OCI-LY7 (cell line): Measurements from ENCODE around the gene ACOT9. TPM values are rescaled to one million over a fixed set of nuclear protein-coding genes. Genes with fewer than 3 reads are reported as not detected.
A peak's percentile ranks its signal among the peaks of the same experiment; 100 is the strongest.

Experiments
- BruUV-seq: library from RNA; stranded (reverse); fragments of 400-500 nt; replicated peaks from 2 replicates; lab custom pipeline; 2021; lab: Mats Ljungman, UMichigan
- CTCF ChIA-PET: fragments of 300-600 bp; sonication (Branson Sonifier 250); formaldehyde crosslinking; loops from one replicate; lab custom pipeline; 2022; ENCODE audit warnings: antibody characterized with exemption; ENCODE audit not compliant: unreplicated experiment; lab: Charles Lee
- POLR2A ChIA-PET: fragments of 300-600 bp; sonication (Branson Sonifier 250); formaldehyde crosslinking; loops from one replicate; lab custom pipeline; 2022; ENCODE audit warnings: antibody characterized with exemption; lab: Charles Lee
- DNase-seq: peaks from one replicate; pipeline ENCODE4 v3.0.0-alpha.2; 2015; ENCODE audit warnings: low spot score
- H2AFZ ChIP-seq: fragments of 200-600 bp; sonication (generic), shearing (Covaris generic); 2 replicates; pipeline ENCODE4 v1.6.1; 2014; ENCODE audit warnings: mild to moderate bottlenecking, antibody characterized with exemption, low read length, moderate library complexity
- H3K27ac ChIP-seq: fragments of 200-600 bp; sonication (generic); 2 replicates; pipeline ENCODE4 v1.5.1; 2014; ENCODE audit warnings: mixed run types, low read depth, mild to moderate bottlenecking, moderate library complexity, low read length, inconsistent platforms; ENCODE audit not compliant: poor library complexity, severe bottlenecking
- H3K36me3 ChIP-seq: fragments of 200-600 bp; sonication (generic); 2 replicates; pipeline ENCODE4 v1.6.1; 2014; ENCODE audit warnings: mild to moderate bottlenecking, antibody characterized with exemption, low read length, moderate library complexity, mixed read lengths; ENCODE audit not compliant: insufficient read depth
- H3K4me1 ChIP-seq: fragments of 200-600 bp; sonication (generic); 2 replicates; pipeline ENCODE4 v1.5.1; 2014; ENCODE audit warnings: mild to moderate bottlenecking, low read length; ENCODE audit not compliant: insufficient read depth, poor library complexity, severe bottlenecking
- H3K4me2 ChIP-seq: fragments of 200-600 bp; sonication (generic); 2 replicates; pipeline ENCODE4 v1.6.1; 2014; ENCODE audit warnings: mild to moderate bottlenecking, low read length
- H3K4me3 ChIP-seq: fragments of 200-600 bp; sonication (generic); 2 replicates; pipeline ENCODE4 v1.5.1; 2014; ENCODE audit warnings: mild to moderate bottlenecking, low read depth, low read length; ENCODE audit not compliant: poor library complexity, severe bottlenecking
- H3K79me2 ChIP-seq: fragments of 200-600 bp; sonication (generic); 2 replicates; pipeline ENCODE4 v1.6.1; 2016; ENCODE audit warnings: low read depth, mild to moderate bottlenecking, low read length, moderate library complexity, mixed read lengths; ENCODE audit not compliant: insufficient read depth
- H3K9me2 ChIP-seq: fragments of 200-600 bp; sonication (generic); 2 replicates; pipeline ENCODE4 v1.6.1; 2016; ENCODE audit warnings: mild to moderate bottlenecking, low read length, mixed read lengths; ENCODE audit not compliant: insufficient read depth
- H3K9me3 ChIP-seq: fragments of 200-600 bp; sonication (generic); 2 replicates; pipeline ENCODE4 v1.6.1; 2014; ENCODE audit warnings: mild to moderate bottlenecking, mixed run types, low read length, mixed read lengths
- H4K20me1 ChIP-seq: fragments of 200-600 bp; sonication (generic); 2 replicates; pipeline ENCODE4 v1.6.1; 2014; ENCODE audit warnings: mild to moderate bottlenecking, antibody characterized with exemption, low read length, moderate library complexity, mixed read lengths; ENCODE audit not compliant: insufficient read depth
- EZH2phosphoT487 ChIP-seq: fragments of 200-600 bp; sonication (generic); IDR thresholded peaks from 2 replicates; pipeline ENCODE4 v1.6.1; 2018; ENCODE audit warnings: low read depth, borderline replicate concordance, mild to moderate bottlenecking, mixed run types, antibody characterized with exemption, low read length, moderate library complexity, mixed read lengths
- intact Hi-C: fragments of 100-400 bp; cut with micrococcal nuclease; formaldehyde crosslinking; loops from one replicate; pipeline ENCODE4 v1.10.0; 2022; ENCODE audit not compliant: unreplicated experiment
- total RNA-seq, 2 experiments: library from RNA; depleted of rRNA in 1 of 2; stranded (reverse); fragments of >200 nt in 1 of 2; shearing (Covaris generic) in 1 of 2; gene quantifications; 2 replicates each; pipeline ENCODE4 v1.2.3, GENCODE V29; 2014 to 2022
- TF ChIP-seq, protein P1 (sequence below): fragments of 200-600 bp; sonication (generic); conservative IDR thresholded peaks from 2 replicates; pipeline ENCODE4 v1.5.1; 2014; ENCODE audit warnings: mild to moderate bottlenecking, antibody characterized with exemption, low read length, moderate library complexity, mixed read lengths

Gene ACOT9
- total RNA-seq, 2 experiments from 2014 or later: 1.9 to 10.6 TPM

DNA sequence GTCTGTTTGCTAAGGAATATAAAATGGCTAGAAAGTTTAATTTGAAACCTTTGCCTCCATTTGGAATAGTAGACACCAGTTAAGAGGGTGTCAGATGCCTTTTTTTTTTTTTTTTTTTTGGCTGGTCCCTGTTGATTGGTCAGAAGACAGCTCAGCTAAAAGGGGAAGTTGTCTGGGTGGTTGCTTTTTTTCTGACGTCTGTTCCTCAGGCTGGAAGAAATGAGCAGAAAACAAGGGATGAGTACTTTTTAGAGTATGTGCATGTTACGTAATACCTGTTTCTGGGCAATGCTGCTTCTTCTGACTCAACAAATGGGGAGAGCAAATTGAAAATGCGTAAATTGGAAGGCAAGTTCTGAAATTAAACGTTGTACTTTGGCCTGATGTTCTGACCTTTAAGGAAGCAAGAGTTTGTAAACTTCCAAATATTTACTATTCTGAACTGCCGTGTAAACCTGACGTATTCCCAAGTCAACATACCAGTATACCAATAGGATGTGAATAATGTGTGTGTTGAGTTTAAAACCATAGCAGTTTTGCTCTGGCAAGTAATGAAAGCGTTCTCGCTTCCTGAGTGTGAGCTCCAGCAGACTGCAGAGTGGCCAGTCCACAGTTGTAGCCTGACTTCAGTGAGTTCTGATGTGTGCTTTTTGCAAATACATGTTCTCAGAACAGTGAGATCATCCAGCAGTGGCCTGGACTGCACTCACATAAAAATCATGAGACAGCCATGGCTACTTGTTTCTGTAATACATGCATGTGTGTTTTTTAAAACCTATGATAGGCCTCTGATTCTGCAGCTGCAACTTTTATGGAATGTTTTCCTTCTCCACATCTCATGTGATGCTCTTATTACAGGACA lies 41.6 kb upstream of the ACOT9 start:
- peak overlapping the region; percentile 84 for H3K4me2 ChIP-seq
- peaks cover 17% of the 10 kb centered on the region for H3K36me3 ChIP-seq
- intact Hi-C loops: no loop called here
- H3K9me3 ChIP-seq: no peaks in the 10 kb centered on the region
- BruUV-seq: TSS peak; percentile 80
- H4K20me1 ChIP-seq: no peaks in the 10 kb centered on the region
- H3K27ac ChIP-seq: no peak overlapping the region
- H3K9me2 ChIP-seq: no peaks in the 10 kb centered on the region
- H3K4me1 ChIP-seq: peaks cover 26% of the 10 kb centered on the region
- H3K79me2 ChIP-seq: peaks cover 12% of the 10 kb centered on the region; the same call in 1 of the 2 replicates
- DNase-seq: peak; percentile 63
- peak overlapping the region; percentile 89 for H3K4me3 ChIP-seq
- POLR2A ChIA-PET: interaction anchor here (0.6 to 2.7 kb wide), 3 partner anchors 117 to 306 kb away, joined by 6 to 16 read pairs (median 13); no protein-coding TSS in a partner anchor
- TF ChIP-seq EZH2phosphoT487: no peak
- TF ChIP-seq, protein P1, sequence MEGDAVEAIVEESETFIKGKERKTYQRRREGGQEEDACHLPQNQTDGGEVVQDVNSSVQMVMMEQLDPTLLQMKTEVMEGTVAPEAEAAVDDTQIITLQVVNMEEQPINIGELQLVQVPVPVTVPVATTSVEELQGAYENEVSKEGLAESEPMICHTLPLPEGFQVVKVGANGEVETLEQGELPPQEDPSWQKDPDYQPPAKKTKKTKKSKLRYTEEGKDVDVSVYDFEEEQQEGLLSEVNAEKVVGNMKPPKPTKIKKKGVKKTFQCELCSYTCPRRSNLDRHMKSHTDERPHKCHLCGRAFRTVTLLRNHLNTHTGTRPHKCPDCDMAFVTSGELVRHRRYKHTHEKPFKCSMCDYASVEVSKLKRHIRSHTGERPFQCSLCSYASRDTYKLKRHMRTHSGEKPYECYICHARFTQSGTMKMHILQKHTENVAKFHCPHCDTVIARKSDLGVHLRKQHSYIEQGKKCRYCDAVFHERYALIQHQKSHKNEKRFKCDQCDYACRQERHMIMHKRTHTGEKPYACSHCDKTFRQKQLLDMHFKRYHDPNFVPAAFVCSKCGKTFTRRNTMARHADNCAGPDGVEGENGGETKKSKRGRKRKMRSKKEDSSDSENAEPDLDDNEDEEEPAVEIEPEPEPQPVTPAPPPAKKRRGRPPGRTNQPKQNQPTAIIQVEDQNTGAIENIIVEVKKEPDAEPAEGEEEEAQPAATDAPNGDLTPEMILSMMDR: no peak
- H2AFZ ChIP-seq: peak overlapping the region; percentile 70; the same call in 1 of the 2 replicates
- CTCF ChIA-PET: interaction anchor here (2.6 kb wide), 1 partner anchor 117 kb away, joined by 16 read pairs; no protein-coding TSS in a partner anchor

DNA sequence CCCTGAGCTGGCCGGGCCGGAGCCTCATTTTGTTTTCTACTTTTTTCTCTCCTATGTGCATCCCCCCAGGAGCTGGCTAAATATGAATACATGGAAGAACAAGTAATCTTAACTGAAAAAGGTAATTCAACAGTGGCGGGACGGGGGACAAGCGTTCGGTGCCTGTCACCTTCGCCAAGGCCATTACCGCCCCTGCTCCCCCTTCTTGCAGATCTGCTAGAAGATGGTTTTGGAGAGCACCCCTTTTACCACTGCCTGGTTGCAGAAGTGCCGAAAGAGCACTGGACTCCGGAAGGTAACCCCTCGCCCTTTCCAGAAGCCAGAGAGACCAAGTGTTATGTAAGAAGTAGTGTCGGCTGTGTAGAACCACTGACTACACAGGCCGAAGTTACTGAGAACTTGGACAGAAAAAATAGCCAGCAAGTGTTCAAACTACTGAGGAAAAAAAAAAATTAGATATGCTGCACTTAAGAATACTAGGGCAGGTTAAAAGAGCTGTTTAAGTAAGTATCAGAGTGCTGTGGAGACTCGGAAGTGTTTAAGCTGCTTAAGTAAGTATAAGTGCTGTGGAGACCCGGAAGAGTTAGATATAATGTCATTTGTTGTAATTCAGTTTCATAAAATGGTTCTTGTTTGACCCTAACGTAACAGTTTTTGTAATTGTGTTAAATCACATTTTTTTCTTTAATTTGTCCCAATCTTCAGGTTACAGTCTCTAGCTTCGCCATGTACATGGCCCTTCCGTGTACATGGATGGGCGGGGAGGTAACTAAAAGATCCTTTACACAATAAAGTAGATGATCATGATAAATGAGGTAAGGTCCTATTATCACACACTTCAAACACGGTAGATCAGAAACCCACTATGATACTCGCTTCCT lies 40.8 kb upstream of the ACOT9 start:
- TF ChIP-seq EZH2phosphoT487: no peak
- TF ChIP-seq, protein P1: no peak
- no peaks in the 10 kb centered on the region for H4K20me1 ChIP-seq
- H3K36me3 ChIP-seq: peaks cover 17% of the 10 kb centered on the region
- peak overlapping the region; percentile 70; the same call in 1 of the 2 replicates for H2AFZ ChIP-seq
- ChIA-PET POLR2A (interaction anchor here (0.6 to 2.7 kb wide), 6 partner anchors 47 to 201 kb away, joined by 3 to 16 read pairs (median 5); no protein-coding TSS in a partner anchor), CTCF (interaction anchor here (2.6 kb wide), 1 partner anchor 118 kb away, joined by 16 read pairs; no protein-coding TSS in a partner anchor)
- peaks cover 12% of the 10 kb centered on the region; the same call in 1 of the 2 replicates for H3K79me2 ChIP-seq
- BruUV-seq: no TSS peak
- H3K4me2 ChIP-seq: peak overlapping the region; percentile 84
- peak overlapping the region; percentile 55 for H3K27ac ChIP-seq
- H3K9me2 ChIP-seq: no peaks in the 10 kb centered on the region
- intact Hi-C loops: loop anchor here (1.0 to 2.0 kb wide), 3 partner anchors 28 to 271 kb away; partner anchors contain the start of gene EIF2S3
- H3K4me3 ChIP-seq: peak overlapping the region; percentile 89
- peaks cover 26% of the 10 kb centered on the region for H3K4me1 ChIP-seq
- peak; percentile 20 for DNase-seq
- H3K9me3 ChIP-seq: no peaks in the 10 kb centered on the region
